T-helper 17 cell (primary cell): Measurements from ENCODE around the gene CFAP73. TPM values are rescaled to one million over a fixed set of nuclear protein-coding genes. Genes with fewer than 3 reads are reported as not detected.

Experiments used
- ATAC-seq: fragments of 150-1000 bp; cut with Tn5 transposase; 2 replicates; pipeline ENCODE4 v1.10.0; 2021; ENCODE audit warnings: mild to moderate bottlenecking, moderate library complexity
- DNase-seq, 3 donors: peaks; one replicate each; pipeline versions ENCODE4 v3.0.0 to v3.0.0-alpha.2; 2020 to 2021
- H3K9me3 ChIP-seq: one replicate; pipeline ENCODE4 v1.7.0; 2013; ENCODE audit warnings: low read length, mild to moderate bottlenecking; ENCODE audit not compliant: control insufficient read depth, poor library complexity, severe bottlenecking
- H3K27ac Mint-ChIP-seq: one replicate; pipeline ENCODE4 v1.8.0; 2022; ENCODE audit warnings: mild to moderate bottlenecking, moderate library complexity, mixed read lengths
- H3K27me3 Mint-ChIP-seq: one replicate; pipeline ENCODE4 v1.8.0; 2022; ENCODE audit warnings: mixed read lengths
- H3K36me3 Mint-ChIP-seq: one replicate; pipeline ENCODE4 v1.8.0; 2022; ENCODE audit warnings: low read depth, mixed read lengths
- H3K4me1 Mint-ChIP-seq: one replicate; pipeline ENCODE4 v1.8.0; 2022; ENCODE audit warnings: mild to moderate bottlenecking, mixed read lengths
- H3K4me3 Mint-ChIP-seq: one replicate; pipeline ENCODE4 v1.8.0; 2022; ENCODE audit warnings: mild to moderate bottlenecking, moderate library complexity, mixed read lengths
- total RNA-seq, 4 donors: library from RNA in 2 of 4; stranded (reverse) in 2 of 4; gene quantifications; one replicate each; pipeline ENCODE4 v1.2.3 and lab custom pipeline; 2022 to 2026

Gene CFAP73
- total RNA-seq, 2 donors from 2014 or later = not detected

DNA sequence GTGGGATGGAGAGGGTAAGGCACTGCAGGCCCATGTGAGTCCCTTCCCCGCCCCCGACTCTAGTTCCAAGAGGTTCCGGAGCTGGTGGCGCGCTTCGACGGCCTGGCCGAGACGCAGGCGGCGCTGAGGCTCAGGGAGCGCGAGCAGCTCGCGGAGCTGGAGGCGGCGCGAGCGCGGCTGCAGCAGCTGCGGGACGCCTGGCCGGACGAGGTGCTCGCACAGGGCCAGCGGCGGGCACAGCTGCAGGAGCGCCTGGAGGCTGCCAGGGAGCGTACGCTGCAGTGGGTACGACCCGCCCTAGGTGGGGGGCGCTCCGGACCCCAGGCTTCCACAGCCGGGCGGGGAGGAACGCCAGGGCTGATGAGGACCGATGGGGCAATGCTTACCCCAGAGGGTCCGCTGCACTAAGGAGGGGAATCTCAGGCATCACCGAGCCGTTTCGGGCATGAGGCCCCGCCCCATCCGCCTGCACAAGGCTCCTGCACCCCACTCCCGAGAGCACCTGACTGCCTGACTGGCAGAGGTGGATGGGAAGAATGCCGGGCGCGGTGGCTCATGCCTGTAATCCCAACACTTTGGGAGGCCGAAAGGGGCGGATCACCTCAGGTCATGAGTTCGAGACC is 4.9 kb downstream of the CFAP73 start:
- Mint-ChIP-seq H3K27ac (no peak overlapping the region), H3K4me1 (peaks cover 12% of the 10 kb centered on the region), H3K36me3 (no peaks in the 10 kb centered on the region), H3K4me3 (peak overlapping the region; percentile 86), H3K27me3 (peaks cover 7% of the 10 kb centered on the region)
- H3K9me3 ChIP-seq = no peaks in the 10 kb centered on the region
- no peak for ATAC-seq
- DNase-seq = no peak

DNA sequence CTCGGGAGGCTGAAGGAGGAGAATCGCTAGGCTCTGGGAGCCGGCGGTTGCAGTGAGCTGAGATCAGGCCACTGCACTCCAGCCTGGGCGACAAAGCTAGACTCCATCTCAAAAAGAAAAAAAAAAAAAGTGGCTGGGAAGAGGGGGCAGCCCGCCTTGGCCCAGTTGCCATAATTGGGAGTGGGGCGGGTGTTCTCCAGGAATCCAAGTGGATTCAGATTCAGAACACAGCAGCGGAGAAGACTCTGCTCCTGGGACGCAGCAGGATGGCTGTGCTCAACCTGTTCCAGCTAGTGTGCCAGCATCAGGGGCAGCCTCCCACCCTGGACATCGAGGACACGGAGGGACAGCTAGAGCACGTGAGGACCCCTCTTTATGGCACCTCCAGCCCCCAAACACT is 5.5 kb downstream of the CFAP73 start:
- peaks cover 12% of the 10 kb centered on the region for H3K4me1 Mint-ChIP-seq
- H3K27ac Mint-ChIP-seq = no peak overlapping the region
- peak overlapping the region; percentile 36 for H3K4me3 Mint-ChIP-seq
- H3K27me3 Mint-ChIP-seq = peaks cover 7% of the 10 kb centered on the region
- DNase-seq (no peak), ATAC-seq (no peak)
- H3K36me3 Mint-ChIP-seq = no peaks in the 10 kb centered on the region
- H3K9me3 ChIP-seq = no peaks in the 10 kb centered on the region

DNA sequence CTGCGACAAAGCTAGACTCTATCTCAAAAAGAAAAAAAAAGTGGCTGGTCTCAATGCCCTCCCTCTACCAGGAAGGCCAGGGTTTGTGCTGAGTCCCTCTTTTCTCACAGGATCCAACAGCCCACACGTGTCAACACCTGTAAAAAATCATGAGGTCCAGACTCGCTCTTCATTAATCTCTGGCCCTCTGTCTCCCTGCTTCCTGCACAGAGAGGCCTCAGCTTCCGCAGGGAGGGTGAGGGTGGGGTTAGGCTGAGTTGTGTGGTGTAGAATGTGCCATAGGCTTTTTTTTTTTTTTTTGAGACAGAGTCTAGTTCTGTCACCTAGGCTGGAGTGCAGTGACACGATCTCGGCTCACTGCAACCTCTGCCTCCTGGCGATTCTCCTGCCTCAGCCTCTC is 6.1 kb downstream of the CFAP73 start:
- ATAC-seq (no peak), DNase-seq (no peak)
- H3K9me3 ChIP-seq = no peaks in the 10 kb centered on the region
- Mint-ChIP-seq H3K4me1 (peaks cover 10% of the 10 kb centered on the region), H3K27ac (no peak overlapping the region), H3K27me3 (peaks cover 7% of the 10 kb centered on the region), H3K36me3 (no peaks in the 10 kb centered on the region), H3K4me3 (no peak overlapping the region)

DNA sequence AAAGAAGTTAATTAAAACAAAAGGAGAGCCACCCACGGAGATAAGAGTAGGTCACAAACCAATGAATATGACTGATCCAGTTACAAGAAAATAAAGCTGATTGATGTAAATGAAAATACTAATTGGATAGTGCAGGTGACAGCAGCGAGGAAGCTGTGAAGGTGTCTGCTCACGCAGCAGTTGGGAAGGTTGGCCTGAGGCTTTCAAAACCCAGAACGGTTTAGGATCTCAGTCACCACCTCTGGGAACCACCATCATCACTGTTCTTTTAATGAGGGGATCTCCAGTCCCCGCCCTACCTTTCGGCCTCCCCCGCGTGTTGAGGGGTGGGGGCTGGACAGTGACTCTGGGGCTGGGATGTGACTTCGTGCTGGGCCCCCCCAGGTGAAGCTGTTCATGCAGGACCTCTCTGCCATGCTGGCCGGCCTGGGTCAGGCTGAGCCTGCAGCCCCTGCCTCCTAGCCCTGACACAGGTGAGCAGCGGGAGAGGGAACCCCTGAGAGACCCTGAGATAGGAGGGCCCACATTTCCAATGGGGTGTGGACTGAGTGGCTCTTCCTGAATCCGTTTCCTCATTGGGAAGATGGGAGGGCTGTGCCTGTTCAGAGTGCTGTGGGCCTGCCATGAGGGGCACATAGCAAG is 7.8 kb downstream of the CFAP73 start:
- no peak overlapping the region for H3K27ac Mint-ChIP-seq
- no peak overlapping the region for H3K4me3 Mint-ChIP-seq
- ATAC-seq = no peak

DNA sequence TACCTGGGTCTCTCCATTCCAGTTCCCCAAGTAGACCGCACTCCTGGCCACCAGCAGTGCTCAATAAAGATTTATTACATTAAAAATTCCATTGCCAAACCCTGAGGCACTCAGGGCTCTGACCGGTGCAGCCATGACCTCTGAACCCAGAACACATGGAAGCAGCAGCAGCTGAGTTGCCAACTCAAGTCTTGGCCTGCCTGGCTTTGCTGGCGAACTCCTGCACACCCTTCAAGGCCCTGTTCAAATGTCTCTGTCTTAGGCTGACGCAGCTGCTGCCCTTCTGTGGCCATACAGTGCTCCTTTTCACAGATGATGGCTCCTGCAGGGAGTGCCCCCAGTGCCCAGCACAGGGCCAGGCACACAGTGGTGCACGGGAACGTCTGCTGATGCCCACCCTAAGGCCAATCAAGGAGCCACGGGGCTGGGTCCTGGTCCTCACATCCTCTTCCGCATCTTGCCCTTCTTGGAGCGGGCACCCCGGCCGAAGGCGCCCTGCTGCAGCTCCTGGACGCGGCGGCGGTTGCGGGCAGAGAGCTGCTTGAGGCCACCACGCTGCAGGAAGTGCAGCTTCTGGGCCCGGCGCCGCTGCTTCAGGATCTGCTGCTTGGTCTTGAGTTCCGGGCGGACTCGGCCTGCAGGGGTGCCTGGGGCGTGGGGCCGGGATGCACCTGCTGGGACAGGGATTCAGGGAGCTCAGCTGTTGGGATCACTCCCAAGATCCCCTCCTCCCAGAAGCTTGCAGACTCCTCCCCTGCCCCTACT is 9.1 kb downstream of the CFAP73 start:
- no peak overlapping the region for H3K4me3 Mint-ChIP-seq
- no peaks in the 10 kb centered on the region for H3K4me1 Mint-ChIP-seq
- H3K9me3 ChIP-seq = no peaks in the 10 kb centered on the region
- ATAC-seq (no peak), DNase-seq (no peak)
- H3K27ac Mint-ChIP-seq = no peak overlapping the region
- no peaks in the 10 kb centered on the region for H3K36me3 Mint-ChIP-seq
- no peaks in the 10 kb centered on the region for H3K27me3 Mint-ChIP-seq

More for the DNA sequence above, 7.8 kb downstream of the CFAP73 start:
- H3K4me1 Mint-ChIP-seq = peaks cover 5% of the 10 kb centered on the region
- no peak for DNase-seq
- H3K36me3 Mint-ChIP-seq = no peaks in the 10 kb centered on the region
- no peaks in the 10 kb centered on the region for H3K9me3 ChIP-seq
- H3K27me3 Mint-ChIP-seq = peaks cover 2% of the 10 kb centered on the region

DNA sequence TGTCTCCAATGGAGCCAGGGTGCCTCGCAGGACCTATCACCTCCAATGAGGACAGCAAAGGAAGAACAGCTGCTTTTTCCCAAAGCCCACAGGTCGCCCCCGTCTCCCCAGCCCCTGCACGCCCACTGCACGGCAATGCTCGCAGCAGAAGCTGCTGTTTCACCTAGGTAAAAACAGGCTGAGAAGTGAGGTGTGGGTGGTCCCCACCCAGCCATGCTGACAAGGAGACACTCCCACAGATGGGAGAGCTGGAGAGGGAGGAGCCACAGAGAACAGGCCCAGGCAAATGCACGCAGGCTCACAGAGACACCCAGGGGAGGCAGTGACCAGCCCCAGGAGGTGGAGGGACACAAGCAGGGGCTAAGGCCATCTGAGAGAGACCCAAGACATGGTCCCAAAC is 10.4 kb downstream of the CFAP73 start:
- Mint-ChIP-seq H3K4me3 (no peak overlapping the region), H3K4me1 (no peaks in the 10 kb centered on the region), H3K27me3 (no peaks in the 10 kb centered on the region), H3K27ac (peak overlapping the region; percentile 9), H3K36me3 (no peaks in the 10 kb centered on the region)
- DNase-seq (no peak), ATAC-seq (no peak)
- H3K9me3 ChIP-seq = no peaks in the 10 kb centered on the region

DNA sequence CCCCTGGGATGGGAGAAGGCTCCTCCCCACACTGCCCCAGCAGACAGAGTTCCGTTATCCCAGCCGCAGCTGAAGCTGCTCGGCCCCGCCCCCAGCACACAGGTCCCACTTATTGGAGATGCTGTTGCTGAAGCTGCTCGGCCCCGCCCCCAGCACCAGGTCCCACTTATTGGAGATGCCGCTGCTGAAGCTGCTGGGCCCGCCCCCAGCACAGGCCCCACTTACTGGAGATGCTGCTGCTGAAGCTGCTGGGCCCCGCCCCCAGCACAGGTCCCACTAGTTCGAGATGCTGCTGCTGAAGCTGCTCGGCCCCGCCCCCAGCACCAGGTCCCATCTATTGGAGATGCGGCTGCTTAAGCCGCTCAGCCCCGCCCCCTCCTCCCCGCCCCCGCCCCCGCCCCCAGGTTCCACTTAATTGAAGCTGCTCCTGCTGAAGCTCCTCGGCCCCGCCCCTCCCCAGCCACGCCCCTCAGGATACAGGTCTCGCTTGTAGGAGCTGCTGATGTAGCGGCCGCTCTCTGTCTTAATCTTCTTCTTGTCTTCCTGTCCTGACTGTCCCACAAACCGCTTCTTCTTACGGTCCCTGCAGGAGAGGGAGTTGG is 12.0 kb downstream of the CFAP73 start:
- no peak overlapping the region for H3K27ac Mint-ChIP-seq
- peaks cover 2% of the 10 kb centered on the region for H3K4me1 Mint-ChIP-seq
- no peaks in the 10 kb centered on the region for H3K9me3 ChIP-seq
- H3K4me3 Mint-ChIP-seq = no peak overlapping the region
- no peaks in the 10 kb centered on the region for H3K27me3 Mint-ChIP-seq
- no peak for DNase-seq
- ATAC-seq = peak; percentile 22
- no peaks in the 10 kb centered on the region for H3K36me3 Mint-ChIP-seq

DNA sequence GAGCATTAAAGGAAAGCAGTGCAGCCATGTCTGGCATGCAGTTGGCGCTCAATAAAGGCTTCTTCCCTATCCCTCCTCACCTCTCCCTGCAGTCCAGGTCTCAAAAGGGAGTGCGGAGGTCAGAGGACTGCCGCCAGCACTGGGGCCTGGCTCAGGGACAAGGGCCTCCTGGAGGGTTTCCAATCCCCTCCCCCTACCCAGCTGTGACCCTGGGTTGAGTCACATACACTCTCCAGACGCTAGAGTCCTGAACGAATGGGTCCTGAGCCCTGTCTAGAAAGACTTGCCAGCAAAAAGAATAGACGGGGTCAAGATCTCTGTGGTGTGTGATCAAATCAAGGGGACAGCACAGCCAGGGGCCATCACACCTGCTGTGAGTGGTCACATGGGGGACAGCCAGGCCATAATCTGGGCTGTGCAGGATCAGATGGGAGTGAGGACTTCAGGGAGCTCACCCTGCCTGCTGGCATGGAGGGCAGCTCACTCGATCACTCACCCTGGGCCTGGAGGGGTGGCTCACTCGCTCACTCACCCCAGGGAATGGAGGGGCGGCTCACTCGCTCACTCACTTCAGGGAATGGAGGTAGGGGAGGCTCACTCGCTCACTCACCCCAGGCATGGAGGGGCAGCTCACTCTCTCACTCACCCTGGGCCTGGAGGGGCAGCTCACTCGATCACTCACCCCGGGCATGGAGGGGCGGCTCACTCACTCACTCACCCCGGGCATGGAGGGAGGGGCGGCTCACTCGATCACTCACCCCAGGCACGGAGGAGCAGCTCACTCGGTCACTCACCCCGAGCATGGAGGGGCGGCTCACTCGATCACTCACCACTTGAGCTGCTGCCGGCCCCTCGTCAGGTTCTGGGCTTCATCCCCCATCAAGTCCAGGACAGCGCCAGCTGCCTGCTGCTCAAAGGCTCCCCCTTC is 12.8 kb downstream of the CFAP73 start:
- H3K4me1 Mint-ChIP-seq = peaks cover 2% of the 10 kb centered on the region
- no peaks in the 10 kb centered on the region for H3K36me3 Mint-ChIP-seq
- no peak for DNase-seq
- no peak overlapping the region for H3K27ac Mint-ChIP-seq
- no peak for ATAC-seq
- H3K4me3 Mint-ChIP-seq = no peak overlapping the region
- no peaks in the 10 kb centered on the region for H3K27me3 Mint-ChIP-seq
- no peaks in the 10 kb centered on the region for H3K9me3 ChIP-seq

DNA sequence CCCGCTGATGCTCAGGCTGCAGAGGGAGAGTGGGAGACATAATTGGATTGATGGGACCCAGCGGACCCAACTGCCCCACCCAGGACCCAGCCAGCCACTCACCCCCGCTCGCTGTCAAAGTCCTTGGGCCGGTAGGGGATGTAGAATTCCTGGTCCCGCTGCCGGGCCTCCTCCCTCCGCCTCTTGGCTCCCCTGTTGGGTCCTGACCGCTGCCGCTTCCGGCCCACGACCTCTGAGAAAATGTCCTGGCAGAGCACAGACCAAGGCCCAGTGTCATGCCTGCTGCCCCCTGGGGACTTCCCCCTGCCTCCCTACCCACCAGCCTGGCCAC is 13.5 kb downstream of the CFAP73 start:
- Mint-ChIP-seq H3K27me3 (no peaks in the 10 kb centered on the region), H3K27ac (no peak overlapping the region), H3K4me1 (peaks cover 2% of the 10 kb centered on the region), H3K36me3 (no peaks in the 10 kb centered on the region), H3K4me3 (no peak overlapping the region)
- DNase-seq (no peak), ATAC-seq (no peak)
- no peaks in the 10 kb centered on the region for H3K9me3 ChIP-seq

DNA sequence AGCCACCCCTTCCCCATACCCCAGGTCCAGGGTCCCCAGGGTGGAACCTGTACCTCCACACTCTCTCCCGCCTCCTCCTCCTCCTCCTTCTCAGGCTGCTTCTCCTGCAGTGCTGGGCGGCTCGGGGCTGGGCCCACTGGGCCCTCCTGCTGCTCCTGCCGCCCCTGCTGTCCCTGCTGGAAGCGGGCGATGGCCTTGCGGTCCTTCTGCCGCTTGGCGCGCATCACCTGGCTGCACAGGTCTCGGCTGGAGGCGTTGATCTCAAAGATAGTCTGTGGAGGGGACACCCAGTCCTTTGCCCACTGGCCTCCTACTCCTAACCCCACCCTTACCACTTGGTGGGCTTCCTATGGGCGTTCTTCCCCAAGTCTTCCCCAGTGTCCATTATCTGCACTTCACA is 14.5 kb downstream of the CFAP73 start:
- Mint-ChIP-seq H3K27me3 (no peaks in the 10 kb centered on the region), H3K36me3 (no peaks in the 10 kb centered on the region), H3K27ac (no peak overlapping the region), H3K4me3 (no peak overlapping the region), H3K4me1 (peaks cover 2% of the 10 kb centered on the region)
- no peak for DNase-seq
- ATAC-seq = no peak
- no peaks in the 10 kb centered on the region for H3K9me3 ChIP-seq

DNA sequence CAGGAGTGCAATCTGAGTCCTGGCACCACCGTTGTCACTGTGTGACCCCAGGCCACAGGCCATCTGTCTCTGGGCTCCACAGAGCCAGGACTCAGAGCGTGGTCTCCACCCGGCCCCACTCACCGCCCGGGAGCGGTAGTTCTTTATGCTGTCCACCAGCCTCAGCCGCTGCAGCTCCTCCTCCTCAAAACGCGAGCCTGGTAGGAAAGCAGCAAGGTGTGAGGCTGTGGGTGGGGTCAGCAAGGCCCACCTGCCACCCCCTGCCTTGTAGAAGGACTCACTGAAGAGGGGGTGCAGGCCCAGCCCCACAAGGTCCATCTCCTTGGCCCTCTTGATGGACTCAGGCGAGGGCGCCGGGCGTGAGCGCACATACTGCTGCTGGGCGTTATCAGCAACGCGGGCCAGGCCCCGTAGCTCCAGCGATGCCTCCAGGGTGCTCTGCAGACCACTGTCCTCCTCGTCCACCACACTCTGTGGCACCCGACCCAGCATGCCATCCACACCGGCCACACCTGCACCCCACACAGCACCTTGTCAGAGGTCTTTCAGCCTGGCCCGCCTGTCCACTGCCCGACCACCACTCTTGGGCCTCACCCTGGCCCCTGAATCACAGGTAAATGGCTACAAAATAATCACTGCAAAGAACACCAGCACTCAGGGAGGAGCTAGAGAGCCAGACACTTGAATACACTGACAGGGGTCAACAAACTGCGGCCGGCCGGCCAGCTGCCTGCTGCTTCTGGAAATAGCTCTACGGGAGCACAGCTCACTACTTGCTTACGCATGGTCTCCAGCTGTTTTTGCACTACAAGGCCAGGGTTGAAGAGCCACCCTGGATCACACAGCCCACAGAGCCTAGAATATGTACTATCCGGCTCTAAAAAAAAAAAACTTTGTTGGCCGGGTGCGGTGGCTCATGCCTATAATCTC is 16.3 kb downstream of the CFAP73 start:
- Mint-ChIP-seq H3K27ac (no peak overlapping the region), H3K36me3 (no peaks in the 10 kb centered on the region)

DNA sequence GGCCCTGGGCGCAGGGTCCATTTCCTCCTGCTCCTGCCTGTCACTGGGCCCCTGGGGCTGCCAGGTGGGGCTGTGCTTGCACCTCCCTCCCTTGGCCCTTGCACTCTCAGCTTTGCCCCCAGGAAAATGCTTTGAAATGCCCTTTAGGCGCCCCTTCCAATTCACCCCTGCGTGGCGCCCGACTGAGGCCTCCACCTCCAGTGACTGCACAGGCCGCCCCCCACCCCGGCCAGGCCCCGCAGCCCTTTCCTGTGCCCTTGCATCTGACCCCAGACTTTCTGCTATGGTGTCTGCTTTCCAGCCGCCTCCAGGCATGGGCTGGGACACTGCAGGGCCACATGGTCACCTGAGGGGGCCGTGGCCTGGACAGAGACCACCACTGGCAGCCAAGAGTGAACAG is 18.3 kb downstream of the CFAP73 start:
- ATAC-seq = no peak
- Mint-ChIP-seq H3K27ac (no peak overlapping the region), H3K4me1 (peaks cover 7% of the 10 kb centered on the region), H3K36me3 (peaks cover 4% of the 10 kb centered on the region), H3K4me3 (no peak overlapping the region), H3K27me3 (no peaks in the 10 kb centered on the region)
- DNase-seq = no peak
- H3K9me3 ChIP-seq = no peaks in the 10 kb centered on the region

More for the DNA sequence above, 16.3 kb downstream of the CFAP73 start:
- Mint-ChIP-seq H3K4me1 (peaks cover 2% of the 10 kb centered on the region), H3K27me3 (no peaks in the 10 kb centered on the region), H3K4me3 (no peak overlapping the region)
- DNase-seq (no peak), ATAC-seq (no peak)
- no peaks in the 10 kb centered on the region for H3K9me3 ChIP-seq
